ENCODE results near the gene ECI1. TPM values are rescaled to one million over a fixed set of nuclear protein-coding genes. Genes with fewer than 3 reads are reported as not detected.
"Not testable (repeated sequence)": the region's sequence is repeated elsewhere in the genome, so short reads cannot be mapped to it uniquely, and the experiment has no call there.

Gene ECI1
- total RNA-seq, 1 donor from 2014 or later: 37.6 TPM

DNA sequence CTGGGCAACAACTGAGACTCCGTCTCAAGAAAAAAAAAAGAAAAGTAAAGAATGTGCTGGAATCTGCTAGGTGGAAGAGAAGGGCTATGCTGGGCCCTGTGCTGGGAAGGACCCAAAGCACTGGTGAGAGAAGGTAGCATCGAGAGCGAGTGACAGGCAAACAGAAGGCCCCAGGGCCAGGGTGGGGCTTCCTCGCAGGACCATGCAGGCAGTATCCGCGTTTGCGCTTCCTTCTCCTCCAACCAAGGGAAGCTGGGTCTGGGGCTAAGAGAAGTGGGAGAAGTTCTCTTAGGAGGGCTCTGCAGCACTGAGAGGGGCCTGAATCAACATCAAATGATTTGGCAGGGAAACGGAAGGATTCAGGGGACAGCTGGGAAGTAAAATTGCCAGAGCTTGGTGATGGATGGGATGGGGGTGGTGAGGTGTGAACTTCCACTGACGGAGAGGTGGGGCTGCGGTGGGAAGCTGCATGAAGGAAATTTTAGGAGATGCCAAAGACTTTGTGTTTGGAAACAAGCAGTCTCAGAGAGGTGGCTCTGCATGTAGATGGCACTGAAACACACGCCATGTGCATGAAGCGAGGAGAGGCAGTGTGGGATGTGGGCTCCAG is 5.2 kb upstream of the ECI1 start:
- DNase-seq (ENCODE audit: extremely low read depth, low read depth, low spot score): no peak

DNA sequence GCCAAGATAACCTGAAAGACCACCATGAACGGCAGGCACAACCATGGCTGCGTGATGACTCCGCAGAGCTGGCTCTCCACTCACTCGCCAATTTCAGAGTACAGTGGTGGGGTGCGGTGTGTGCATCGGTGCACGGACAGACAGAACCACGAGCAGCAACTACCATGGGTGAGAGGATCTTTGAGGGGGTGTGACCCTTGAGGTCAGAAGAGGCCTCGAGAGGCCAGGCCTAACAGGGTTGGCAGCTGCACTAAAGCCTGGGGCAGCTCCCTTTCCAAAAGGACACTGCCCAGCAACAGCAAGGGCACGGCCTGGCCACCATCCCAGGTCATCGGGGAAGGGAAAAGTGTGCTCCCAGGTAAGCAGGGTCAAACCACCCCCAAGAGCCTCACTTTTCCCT is 1.9 kb upstream of the ECI1 start:
- no peak for DNase-seq (ENCODE audit: extremely low read depth, low read depth, low spot score)

DNA sequence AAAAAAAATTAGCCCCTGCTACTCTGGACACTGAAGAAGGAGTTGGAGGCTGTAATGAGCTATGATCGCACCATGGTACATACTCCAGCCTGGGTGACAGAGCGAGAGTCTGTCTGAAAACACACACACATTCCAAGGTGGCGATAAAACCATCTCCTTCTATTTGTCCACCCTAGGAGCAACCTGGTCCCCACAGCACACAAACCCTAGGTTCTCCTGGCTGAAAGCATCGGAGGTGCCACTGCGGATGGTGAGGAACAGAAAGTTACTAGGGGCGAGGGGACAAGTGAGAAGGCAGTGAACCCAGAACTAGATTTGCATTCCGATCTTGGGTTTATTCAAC is 1.4 kb upstream of the ECI1 start:
- no peak for DNase-seq (ENCODE audit: extremely low read depth, low read depth, low spot score)

DNA sequence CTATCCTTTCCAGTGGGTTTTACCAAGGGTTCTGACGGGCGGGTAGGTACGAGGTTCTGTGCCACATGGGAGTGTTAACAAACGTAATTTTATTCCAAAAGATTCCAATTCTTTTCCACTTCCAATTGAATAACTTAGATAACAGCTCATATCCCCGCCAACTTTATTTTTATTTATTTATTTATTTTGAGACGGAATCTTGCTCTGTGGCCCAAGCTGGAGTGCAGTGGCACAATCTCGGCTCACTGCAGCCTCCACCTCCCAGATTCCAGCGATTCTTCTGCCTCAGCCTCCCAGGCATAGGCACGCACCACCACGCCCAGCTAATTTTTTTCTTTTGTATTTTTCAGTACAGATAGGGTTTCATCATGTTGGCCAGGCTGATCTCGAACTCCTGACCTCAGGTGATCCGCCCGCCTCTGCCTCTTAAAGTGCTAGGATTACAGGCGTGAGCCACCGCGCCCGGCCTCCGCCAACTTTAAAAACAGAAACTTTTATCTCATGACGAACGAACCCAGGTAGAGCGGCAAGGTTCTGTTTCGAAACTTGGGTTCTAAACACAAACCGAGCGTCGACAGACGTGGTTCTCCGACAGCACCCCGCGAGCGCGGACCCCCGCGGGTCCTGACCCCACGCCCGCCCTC is 613 bp downstream of the ECI1 start:
- no peak for DNase-seq (ENCODE audit: extremely low read depth, low read depth, low spot score)

DNA sequence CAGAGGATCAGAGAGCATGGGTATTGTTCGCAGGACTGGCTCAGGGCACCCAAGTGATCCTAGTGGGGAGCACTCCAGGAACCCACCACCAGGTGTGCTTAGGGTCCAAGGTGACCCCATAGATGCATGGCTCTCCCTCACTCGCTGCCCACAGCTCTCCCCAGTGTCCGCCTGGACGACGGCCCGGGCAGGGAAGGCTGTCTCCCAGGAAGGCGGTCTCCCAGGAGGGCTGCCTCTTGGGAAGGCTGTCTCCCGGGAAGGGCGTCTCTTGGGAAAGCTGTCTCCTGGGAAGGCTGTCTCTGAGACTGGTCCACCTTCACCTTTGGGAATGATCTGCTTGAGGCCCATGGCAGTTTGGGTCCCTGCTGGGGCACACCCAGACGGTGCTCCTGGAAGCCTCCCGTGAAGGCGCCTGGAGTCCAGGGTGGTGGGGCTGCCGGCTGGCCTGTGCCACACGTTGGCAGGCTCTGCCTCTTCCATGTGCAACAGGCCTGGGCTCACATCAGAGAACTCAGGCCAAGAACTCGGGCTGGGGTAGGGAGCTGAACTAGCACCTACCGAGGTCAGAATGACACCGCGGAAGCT is 5.0 kb downstream of the ECI1 start:
- no peak for DNase-seq (ENCODE audit: extremely low read depth, low read depth, low spot score)

DNA sequence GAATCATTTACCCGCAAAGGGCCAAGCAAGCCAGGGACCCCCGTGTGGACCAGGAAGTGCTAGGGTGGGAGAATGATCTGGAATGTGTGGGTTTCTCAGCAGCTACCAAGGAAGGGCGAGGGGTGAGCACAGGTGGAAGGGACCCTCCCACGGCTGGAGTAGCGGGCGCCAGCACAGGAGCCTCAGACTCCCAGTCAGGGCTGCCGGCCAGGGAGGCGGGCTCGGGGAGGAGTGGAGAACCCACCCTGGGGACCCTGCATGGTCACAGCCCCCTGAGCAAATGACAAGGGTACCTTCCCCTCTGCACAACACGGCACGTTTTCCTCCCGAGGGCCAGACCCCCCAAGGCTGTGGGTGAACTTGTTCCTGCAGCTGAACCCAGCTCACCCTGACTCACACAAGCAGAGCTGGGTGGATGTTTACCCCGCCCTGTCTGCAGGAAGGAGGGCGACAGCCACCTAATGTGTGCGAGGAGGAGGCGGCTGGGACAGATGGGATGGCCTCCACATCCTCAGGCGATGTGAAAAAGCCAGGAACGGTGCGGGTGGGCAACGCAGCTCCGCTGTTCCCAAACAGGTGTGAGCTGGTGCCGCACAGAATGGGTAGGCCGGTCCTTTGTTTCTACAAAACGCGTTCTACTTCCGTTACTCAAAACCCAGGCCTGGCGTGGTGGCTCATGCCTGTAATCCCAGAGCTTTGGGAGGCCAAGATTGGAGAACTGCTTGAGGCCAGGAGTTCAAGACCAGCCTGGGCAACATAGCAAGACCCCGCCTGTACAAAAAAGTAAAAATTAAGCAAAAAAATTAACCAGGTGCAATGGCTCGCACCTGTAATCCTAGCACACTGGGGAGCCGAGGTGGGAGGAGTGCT is 6.2 kb downstream of the ECI1 start:
- DNase-seq (ENCODE audit: extremely low read depth, low read depth, low spot score): no peak

DNA sequence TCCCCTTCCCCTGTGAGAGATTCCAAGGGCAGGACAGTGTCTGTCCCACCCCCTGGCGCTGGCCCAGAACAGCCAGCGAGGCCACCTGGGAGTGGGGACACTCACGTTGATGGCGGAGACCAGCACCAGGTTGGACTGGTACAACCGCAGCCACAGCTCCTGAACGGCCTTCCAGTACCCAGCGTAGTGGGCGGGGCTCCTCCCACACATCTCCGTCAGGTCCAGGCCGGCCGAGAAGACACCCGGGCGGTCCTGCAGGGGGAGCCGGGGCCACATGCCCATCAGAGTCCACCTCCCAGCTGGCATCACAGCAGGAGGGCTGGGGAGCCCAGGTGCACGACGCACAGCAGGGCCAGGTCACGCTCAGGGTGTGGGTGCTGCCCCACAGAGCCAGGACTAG is 7.1 kb downstream of the ECI1 start:
- no peak for DNase-seq (ENCODE audit: extremely low read depth, low read depth, low spot score)

DNA sequence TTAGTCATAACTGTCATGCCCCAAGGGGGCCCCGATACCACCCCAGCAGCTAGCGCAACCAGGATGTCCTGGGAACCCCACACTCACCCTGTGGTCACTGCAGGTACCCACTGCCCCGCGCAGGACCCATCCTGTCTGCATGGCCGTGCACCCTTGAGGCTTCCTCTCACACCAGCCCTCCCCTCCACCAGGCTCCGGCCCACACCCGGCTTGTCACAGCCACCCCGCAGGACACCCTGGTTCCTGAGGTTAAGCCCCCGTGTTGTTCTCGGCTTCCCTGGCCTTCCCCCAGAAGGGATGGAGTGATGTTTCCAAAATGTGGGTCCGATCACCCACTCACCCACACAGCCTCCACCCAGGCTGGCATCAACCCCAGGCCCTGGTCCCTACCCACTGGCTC is 7.6 kb downstream of the ECI1 start:
- no peak for DNase-seq (ENCODE audit: extremely low read depth, low read depth, low spot score)

DNA sequence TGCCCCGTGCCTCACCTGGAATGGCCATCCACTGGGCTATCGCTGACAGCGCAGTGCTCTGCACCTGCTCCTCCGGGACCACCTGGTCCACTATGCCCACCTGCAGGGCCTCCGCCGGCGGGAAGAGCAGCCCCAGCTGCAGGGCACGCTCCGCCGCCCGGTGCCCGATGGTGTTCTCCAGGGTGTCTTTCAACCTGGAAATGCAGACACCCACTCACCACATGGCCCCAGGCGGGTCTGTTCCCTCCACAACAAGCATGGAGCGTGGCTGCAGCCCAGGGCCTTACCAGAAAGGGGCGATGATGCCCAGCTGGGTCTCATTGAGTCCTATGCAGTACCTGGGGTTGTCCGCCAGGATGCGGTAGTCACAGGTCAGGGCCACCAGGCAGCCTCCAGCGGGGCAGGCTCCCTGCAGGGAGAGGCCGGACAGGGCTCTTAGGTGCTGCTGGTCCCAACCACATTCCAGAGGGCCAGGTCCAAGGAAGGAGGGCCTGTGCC is 8.3 kb downstream of the ECI1 start:
- no peak for DNase-seq (ENCODE audit: extremely low read depth, low read depth, low spot score)

DNA sequence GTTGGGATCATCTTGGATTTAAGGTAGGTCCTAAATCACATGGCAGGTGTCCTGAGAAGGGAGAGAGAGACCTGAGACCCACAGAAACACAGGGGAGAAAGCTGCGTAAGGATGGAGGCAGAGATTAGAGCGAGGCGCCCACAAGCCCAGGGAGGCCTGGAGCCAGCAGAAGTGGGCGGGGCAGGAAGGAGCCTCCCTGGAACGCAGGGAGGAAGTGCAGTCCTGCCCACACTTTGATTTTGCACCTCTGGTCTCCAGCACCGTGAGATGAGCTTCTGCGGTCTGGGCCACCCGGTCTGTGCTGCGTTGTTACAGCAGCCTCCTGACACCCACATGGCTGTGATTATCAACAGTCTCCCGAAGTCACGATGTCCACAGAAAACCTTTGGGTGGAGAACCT is 8.8 kb downstream of the ECI1 start:
- no peak for DNase-seq (ENCODE audit: extremely low read depth, low read depth, low spot score)

DNA sequence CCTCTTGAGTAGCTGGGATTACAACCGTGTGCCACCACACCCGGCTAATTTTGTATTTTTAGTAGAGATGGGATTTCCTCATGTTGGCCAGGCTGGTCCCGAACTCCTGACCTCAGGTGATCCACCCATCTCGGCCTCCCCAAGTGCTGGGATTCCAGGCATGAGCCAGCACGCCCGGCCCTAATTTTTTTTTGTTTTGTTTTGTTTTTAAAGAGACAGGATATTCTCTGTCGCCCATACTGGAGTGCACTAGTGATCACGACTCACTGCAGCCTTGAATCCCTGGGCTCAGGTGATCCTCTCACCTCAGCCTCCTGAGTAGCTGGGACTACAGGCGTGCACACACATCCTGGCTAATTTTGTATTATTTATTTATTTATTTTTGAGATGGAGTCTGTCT is 11.1 kb downstream of the ECI1 start:
- not testable (repeated sequence) for DNase-seq (ENCODE audit: extremely low read depth, low read depth, low spot score)

DNA sequence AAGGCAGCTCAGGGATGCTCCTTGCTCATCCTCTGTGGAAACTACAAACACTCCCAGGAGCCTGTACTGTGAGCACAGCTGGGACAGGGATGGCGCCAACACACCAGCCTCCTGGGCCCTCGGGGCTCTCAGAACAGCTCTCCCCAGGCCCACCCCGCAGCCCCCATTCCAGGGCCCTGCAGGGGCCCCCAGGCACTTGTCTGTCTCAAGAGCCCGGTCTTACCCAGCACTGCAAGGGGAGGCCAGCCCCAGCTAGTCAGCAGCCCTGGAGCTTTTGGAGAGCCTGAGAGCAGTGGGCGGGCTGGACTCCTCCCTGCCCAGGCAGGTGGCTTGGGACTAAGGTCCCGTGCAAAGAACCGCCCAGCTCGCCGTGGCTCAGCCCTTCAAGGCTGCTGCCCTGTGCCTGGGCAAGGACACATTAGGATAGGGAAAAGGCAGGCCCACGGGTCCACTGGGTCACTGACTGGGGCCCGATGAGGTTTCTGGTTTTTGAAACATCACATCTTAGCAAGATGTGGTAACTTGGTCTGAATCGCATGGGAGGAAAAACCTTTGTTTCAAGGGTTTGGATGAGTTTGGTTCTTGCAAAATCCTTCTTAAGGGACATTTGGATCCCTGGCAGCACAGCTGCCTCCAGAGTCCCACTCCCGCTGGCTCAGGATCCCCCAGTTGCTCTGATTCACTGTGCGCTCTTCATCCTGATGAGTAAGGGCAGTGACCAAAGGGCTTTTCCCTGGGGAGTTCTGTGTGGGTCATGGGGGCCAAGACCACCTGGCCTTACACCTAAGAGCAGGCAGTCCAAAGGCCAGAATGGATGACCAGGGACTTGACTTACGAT is 12.3 kb downstream of the ECI1 start:
- no peak for DNase-seq (ENCODE audit: extremely low read depth, low read depth, low spot score)

DNA sequence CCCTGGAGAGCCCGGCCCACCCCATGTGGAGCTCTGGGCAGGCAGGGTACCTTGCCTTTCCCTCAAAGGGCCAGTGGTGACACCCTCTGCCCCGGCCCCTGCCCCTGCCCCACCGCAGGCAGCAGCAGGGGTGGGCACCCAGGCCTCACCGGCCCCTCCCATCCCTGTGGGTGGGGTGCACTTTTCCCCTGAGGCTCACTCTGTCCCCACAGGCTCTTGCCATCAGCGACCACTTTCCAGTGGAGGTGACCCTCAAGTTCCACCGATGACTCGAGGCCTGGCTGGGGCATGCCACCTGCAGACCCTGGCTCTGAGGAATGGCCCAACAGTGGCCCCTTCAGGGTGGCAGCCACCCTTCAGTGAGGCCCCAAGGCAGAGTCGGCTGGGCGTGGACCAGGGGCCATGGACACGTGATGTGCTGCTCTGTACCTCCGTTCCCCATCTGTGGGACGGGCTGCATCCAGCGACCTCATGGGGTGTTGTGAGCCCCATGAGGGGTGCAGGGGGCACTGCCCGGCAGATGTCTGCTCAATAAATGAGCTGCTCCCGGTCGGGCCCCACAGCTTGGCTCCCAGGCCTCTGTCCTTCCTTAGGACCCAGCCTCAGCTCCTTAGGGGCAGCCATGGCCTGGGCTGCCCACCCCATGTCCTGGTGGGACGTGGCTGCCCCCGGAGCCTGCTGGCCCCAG is 13.1 kb downstream of the ECI1 start:
- DNase-seq (ENCODE audit: extremely low read depth, low read depth, low spot score): no peak

DNA sequence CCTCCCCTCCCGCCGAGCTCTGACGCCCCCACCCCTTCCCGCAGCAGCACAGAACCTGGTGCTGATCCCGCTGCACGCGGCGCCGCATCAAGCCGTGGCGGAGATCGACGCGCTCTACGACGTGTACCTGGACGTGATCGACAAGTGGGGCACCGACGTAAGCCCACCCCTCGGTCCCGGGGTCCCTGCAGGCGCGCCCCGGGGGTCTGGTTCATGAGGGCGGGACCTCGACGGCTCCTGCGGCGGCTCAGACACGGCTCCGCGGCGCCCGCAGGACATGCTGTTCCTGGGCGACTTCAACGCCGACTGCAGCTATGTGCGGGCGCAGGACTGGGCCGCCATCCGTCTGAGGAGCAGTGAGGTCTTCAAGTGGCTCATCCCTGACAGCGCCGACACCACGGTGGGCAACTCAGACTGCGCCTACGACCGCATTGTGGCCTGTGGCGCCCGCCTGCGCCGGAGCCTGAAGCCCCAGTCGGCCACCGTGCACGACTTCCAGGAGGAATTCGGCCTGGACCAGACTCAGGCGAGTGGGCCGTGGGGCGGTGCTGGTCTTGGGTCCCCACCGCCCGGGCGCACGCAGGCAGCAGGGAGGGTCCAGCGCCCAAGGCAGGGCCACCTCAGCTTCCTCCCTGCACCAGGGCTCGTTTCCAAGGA is 13.8 kb downstream of the ECI1 start:
- no peak for DNase-seq (ENCODE audit: extremely low read depth, low read depth, low spot score)

DNA sequence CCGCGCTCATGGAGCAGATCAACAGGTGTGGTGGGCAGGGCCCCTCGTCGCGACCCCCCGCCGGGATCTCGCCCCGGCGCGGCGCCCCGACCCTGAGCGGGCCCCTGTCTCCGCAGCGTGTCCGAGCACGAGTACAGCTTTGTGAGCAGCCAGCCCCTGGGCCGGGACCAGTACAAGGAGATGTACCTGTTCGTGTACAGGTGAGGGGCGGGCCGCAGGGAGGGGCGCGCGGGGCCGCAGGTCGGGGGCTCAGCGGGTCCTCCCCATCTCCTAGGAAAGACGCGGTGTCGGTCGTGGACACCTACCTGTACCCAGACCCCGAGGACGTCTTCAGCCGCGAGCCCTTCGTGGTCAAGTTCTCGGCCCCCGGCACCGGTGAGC is 14.3 kb downstream of the ECI1 start:
- no peak for DNase-seq (ENCODE audit: extremely low read depth, low read depth, low spot score)

DNA sequence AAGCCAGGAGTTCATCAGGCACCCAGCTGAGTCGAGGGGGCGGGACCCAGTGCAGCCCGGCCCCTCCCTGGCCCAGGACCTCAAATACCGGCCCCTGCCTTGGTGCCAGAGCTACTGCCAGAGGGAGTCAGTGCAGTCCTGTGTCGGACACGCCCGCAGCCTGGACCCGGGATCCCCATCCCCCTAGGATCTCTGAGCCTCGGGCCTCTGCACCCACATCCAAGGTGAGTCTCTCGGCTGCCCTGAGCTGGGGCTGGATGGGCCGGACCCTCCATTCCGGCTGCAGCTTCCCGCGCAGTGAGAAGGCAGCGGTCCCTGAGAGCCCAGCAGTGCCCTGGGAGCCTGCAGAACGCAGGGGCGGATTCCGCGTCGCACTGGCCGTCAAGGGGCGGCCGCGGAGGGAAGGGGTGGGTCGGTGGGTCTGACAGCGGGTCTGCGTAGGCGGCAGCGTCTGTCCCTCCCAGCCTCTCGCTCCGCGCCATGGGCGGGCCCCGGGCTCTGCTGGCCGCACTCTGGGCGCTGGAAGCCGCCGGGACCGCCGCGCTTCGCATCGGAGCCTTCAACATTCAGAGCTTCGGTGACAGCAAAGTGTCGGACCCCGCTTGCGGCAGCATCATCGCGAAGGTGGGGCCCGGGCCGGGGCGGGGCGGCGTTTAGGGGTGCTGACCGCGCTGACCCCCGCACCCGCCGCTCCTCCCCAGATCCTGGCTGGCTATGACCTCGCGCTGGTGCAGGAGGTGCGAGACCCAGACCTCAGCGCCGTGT is 14.9 kb downstream of the ECI1 start, which contains the start of gene DNASE1L2:
Gene DNASE1L2 (plus strand): TSS at position 108 of the 765 bp plus-strand sequence. CDS start 373 bp downstream, at position 481.
- no peak for DNase-seq (ENCODE audit: extremely low read depth, low read depth, low spot score)

DNA sequence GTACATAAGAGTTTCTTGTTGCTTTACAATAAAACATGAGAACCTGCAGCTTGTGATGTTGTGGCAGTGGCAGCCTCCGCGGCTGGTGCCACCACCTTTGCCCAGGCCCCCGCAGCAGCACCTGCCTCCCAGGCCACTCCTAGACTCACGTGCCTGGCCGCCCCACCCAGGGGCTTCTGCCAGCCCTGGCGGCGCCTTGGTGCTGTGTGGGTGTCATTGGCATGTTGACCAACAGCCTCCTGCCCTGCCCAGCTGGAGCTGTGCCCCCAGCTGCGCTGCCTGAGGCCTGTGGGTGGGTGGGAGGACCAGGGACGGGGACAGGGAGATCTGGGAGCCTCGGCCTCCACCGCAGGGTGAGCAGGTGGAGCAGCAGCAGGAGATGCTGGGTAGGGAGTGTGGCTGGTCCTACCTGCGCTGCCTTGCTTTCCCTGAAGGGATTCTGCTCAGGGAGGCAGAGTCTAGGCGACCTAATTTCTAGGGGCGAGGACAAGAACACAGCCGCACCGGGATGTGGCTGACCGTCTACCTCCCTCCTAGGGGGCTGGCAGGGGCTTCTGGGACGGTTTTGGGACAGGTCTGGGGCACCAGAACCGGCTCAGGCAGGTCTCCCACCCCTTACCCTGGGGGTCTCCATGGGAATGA is 15.6 kb downstream of the ECI1 start:
- DNase-seq (ENCODE audit: extremely low read depth, low read depth, low spot score): no peak

DNA sequence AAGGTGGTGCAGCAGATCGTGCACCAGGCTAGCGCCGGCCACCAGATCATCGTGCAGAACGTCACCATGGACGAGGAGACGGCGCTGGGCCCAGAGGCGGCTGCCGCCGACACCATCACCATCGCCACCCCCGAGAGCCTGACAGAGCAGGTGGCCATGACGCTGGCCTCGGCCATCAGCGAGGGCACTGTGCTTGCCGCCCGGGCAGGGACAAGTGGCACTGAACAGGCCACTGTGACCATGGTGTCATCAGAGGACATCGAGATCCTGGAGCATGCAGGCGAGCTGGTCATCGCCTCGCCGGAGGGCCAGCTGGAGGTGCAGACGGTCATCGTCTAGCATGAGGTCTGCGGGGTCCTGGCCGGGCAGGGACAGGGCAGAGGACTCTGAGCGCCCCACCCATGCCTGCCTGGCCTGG is 16.1 kb downstream of the ECI1 start:
- DNase-seq (ENCODE audit: extremely low read depth, low read depth, low spot score): no peak

Data from glomerular endothelial cell (primary cell).